Measurements from ENCODE around the gene SLC7A14.

Gene SLC7A14

GRCh38 chr3:170428095-170428494 lies 157.8 kb downstream of the SLC7A14 start:
- DNase-seq (ENCODE audit: low read depth in 2 of 2): no peak

GRCh38 chr3:170426240-170426797 lies 159.6 kb downstream of the SLC7A14 start:
- no peak for DNase-seq (ENCODE audit: low read depth in 2 of 2)

GRCh38 chr3:170425491-170426239 lies 160.2 kb downstream of the SLC7A14 start:
- DNase-seq (ENCODE audit: low read depth in 2 of 2): no peak

- DNase-seq (ENCODE audit: low read depth in 2 of 2): no peak
Measured at GRCh38 chr3:170424879-170425278, 161.0 kb downstream of the SLC7A14 start.

- no peak for DNase-seq (ENCODE audit: low read depth in 2 of 2)
Measured at GRCh38 chr3:170423001-170423615, 162.8 kb downstream of the SLC7A14 start.

GRCh38 chr3:170421758-170422157 lies 164.1 kb downstream of the SLC7A14 start:
- DNase-seq (ENCODE audit: low read depth in 2 of 2): no peak

GRCh38 chr3:170421111-170421641 lies 164.7 kb downstream of the SLC7A14 start:
- no peak for DNase-seq (ENCODE audit: low read depth in 2 of 2)

- no peak for DNase-seq (ENCODE audit: low read depth in 2 of 2)
Measured at GRCh38 chr3:170420307-170420821, 165.5 kb downstream of the SLC7A14 start.

GRCh38 chr3:170419557-170420087 lies 166.3 kb downstream of the SLC7A14 start:
- DNase-seq (ENCODE audit: low read depth in 2 of 2): no peak

GRCh38 chr3:170418422-170419398 lies 167.2 kb downstream of the SLC7A14 start, which contains the start of gene CLDN11:
Gene CLDN11 (plus strand): TSS chr3:170418868. CDS start chr3:170419067, 199 bp downstream.
- no peak for DNase-seq (ENCODE audit: low read depth in 2 of 2)

GRCh38 chr3:170417090-170417489 lies 168.8 kb downstream of the SLC7A14 start:
- DNase-seq (ENCODE audit: low read depth in 2 of 2): no peak

GRCh38 chr3:170414202-170414663 lies 171.6 kb downstream of the SLC7A14 start:
- DNase-seq (ENCODE audit: low read depth in 2 of 2): peak in 1 of 2 donors; percentile 13

GRCh38 chr3:170413291-170413690 lies 172.6 kb downstream of the SLC7A14 start:
- no peak for DNase-seq (ENCODE audit: low read depth in 2 of 2)

- DNase-seq (ENCODE audit: low read depth in 2 of 2): no peak
Measured at GRCh38 chr3:170410428-170411029, 175.3 kb downstream of the SLC7A14 start.
